Measurements from ENCODE around the gene ACOT11.

- TF ChIP-seq USF2 (CRISPR knock-in tag; IDR thresholded peaks at IDR 0.05) (no peak), SP1 (CRISPR knock-in tag; conservative IDR thresholded peaks at IDR 0.05) (no peak), CREB1 (CRISPR knock-in tag; IDR thresholded peaks at IDR 0.05) (no peak), TCF7 (CRISPR knock-in tag; IDR thresholded peaks at IDR 0.05; ENCODE audit: low read depth) (no peak)
- TF ChIP-seq, protein P1, sequence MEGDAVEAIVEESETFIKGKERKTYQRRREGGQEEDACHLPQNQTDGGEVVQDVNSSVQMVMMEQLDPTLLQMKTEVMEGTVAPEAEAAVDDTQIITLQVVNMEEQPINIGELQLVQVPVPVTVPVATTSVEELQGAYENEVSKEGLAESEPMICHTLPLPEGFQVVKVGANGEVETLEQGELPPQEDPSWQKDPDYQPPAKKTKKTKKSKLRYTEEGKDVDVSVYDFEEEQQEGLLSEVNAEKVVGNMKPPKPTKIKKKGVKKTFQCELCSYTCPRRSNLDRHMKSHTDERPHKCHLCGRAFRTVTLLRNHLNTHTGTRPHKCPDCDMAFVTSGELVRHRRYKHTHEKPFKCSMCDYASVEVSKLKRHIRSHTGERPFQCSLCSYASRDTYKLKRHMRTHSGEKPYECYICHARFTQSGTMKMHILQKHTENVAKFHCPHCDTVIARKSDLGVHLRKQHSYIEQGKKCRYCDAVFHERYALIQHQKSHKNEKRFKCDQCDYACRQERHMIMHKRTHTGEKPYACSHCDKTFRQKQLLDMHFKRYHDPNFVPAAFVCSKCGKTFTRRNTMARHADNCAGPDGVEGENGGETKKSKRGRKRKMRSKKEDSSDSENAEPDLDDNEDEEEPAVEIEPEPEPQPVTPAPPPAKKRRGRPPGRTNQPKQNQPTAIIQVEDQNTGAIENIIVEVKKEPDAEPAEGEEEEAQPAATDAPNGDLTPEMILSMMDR (IDR thresholded peaks at IDR 0.05), result no peak
- TF ChIP-seq, protein P2, sequence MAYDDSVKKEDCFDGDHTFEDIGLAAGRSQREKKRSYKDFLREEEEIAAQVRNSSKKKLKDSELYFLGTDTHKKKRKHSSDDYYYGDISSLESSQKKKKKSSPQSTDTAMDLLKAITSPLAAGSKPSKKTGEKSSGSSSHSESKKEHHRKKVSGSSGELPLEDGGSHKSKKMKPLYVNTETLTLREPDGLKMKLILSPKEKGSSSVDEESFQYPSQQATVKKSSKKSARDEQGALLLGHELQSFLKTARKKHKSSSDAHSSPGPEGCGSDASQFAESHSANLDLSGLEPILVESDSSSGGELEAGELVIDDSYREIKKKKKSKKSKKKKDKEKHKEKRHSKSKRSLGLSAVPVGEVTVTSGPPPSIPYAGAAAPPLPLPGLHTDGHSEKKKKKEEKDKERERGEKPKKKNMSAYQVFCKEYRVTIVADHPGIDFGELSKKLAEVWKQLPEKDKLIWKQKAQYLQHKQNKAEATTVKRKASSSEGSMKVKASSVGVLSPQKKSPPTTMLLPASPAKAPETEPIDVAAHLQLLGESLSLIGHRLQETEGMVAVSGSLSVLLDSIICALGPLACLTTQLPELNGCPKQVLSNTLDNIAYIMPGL (CRISPR knock-in tag; IDR thresholded peaks at IDR 0.05), result no peak
- TF ChIP-seq, protein P3, sequence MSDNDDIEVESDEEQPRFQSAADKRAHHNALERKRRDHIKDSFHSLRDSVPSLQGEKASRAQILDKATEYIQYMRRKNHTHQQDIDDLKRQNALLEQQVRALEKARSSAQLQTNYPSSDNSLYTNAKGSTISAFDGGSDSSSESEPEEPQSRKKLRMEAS (CRISPR knock-in tag; IDR thresholded peaks at IDR 0.05), result no peak
These were observed 8.1 kb downstream of the ACOT11 start for GRCh38 chr1:54556110-54556509.
